A549 (cell line): Measurements from ENCODE around the gene ELAC2. TPM values are rescaled to one million over a fixed set of nuclear protein-coding genes. Genes with fewer than 3 reads are reported as not detected.

Experiments
- ATAC-seq, 2 experiments: fragments of 200-7000 bp in 1 of 2; fragments of >200 bp in 1 of 2; cut with Nextera tagmentation in 1 of 2; cut with Tn5 transposase in 1 of 2; 3 replicates each; pipeline versions ENCODE4 v1.8.0 to v1.9.1; 2018 to 2020; ENCODE audit warnings: mild to moderate bottlenecking in 1 of 2, moderate library complexity in 1 of 2
- CTCF ChIA-PET: fragments of 300-600 bp; sonication (Branson Sonifier 250); formaldehyde crosslinking; extraction: SDS; loops from one replicate; lab custom pipeline; 2021; ENCODE audit warnings: antibody characterized with exemption, inconsistent platforms; lab: Yijun Ruan, JAX
- POLR2A ChIA-PET: fragments of 350-600 bp; formaldehyde crosslinking; extraction: SDS; loops from one replicate; lab custom pipeline; 2021; ENCODE audit warnings: antibody characterized with exemption, inconsistent platforms; lab: Yijun Ruan, JAX
- DNase-seq, 2 experiments: peaks; one replicate each; pipeline versions ENCODE4 v3.0.0 to v3.0.0-alpha.2; 2011 to 2016; ENCODE audit warnings: low read depth in 1 of 2, low spot score in 1 of 2
- FAIRE-seq: peaks from 2 replicates; lab custom pipeline; 2011; peaks lifted over from hg19 to GRCh38; lab: Jason Lieb, UNC
- H3K27ac ChIP-seq, 2 experiments: fragments of >200 bp; sonication (Bioruptor Twin); formaldehyde crosslinking; 3 replicates each; pipeline ENCODE4 v1.5.1; 2016 to 2017
- H3K4me1 ChIP-seq: fragments of >200 bp; sonication (Bioruptor Twin); formaldehyde crosslinking; 3 replicates; pipeline ENCODE4 v1.6.1; 2016
- H3K4me2 ChIP-seq: fragments of >200 bp; sonication (Bioruptor Twin); formaldehyde crosslinking; 3 replicates; pipeline ENCODE4 v1.6.1; 2016
- H3K4me3 ChIP-seq: fragments of >200 bp; sonication (Bioruptor Twin); formaldehyde crosslinking; 3 replicates; pipeline ENCODE4 v1.5.1; 2016
- H3K9me3 ChIP-seq: fragments of >200 bp; sonication (Bioruptor Twin); formaldehyde crosslinking; 3 replicates; pipeline ENCODE4 v1.6.1; 2016
- ATOH8 ChIP-seq: fragments of 250-450 bp; sonication (Bioruptor Pico); IDR thresholded peaks from 2 replicates; pipeline ENCODE4 v1.5.0; 2020; ENCODE audit warnings: low read depth, mild to moderate bottlenecking, moderate library complexity
- BHLHE40 ChIP-seq: IDR thresholded peaks from 2 replicates; pipeline ENCODE4 v1.6.1; 2012; ENCODE audit warnings: low read depth, low read length, inconsistent platforms
- CEBPB ChIP-seq, 2 experiments: fragments of >200 bp in 1 of 2; sonication (Bioruptor Twin) in 1 of 2; formaldehyde crosslinking in 1 of 2; IDR thresholded peaks; 2 replicates each; pipeline ENCODE4 v1.6.1; 2012 to 2016
- CHD4 ChIP-seq: fragments of 200-600 bp; sonication (generic); IDR thresholded peaks from 2 replicates; pipeline ENCODE4 v1.6.1; 2016; ENCODE audit warnings: antibody characterized with exemption, mild to moderate bottlenecking, borderline replicate concordance
- CTCF ChIP-seq: fragments of >200 bp; sonication (Bioruptor Twin); formaldehyde crosslinking; IDR thresholded peaks from 3 replicates; pipeline ENCODE4 v1.5.1; 2016
- EHF ChIP-seq: fragments of 250-450 bp; sonication (Bioruptor Pico); IDR thresholded peaks from 2 replicates; pipeline ENCODE4 v1.5.0; 2020; ENCODE audit warnings: mild to moderate bottlenecking
- GATA3 ChIP-seq: IDR thresholded peaks from 2 replicates; pipeline ENCODE4 v1.6.1; 2012; ENCODE audit warnings: borderline replicate concordance
- HMGXB4 ChIP-seq: fragments of 250-450 bp; sonication (Bioruptor Pico); IDR thresholded peaks from 2 replicates; pipeline ENCODE4 v1.5.0; 2021; ENCODE audit warnings: mild to moderate bottlenecking, moderate library complexity, borderline replicate concordance
- HOXA7 ChIP-seq: fragments of 250-450 bp; sonication (Bioruptor Pico); IDR thresholded peaks from 2 replicates; pipeline ENCODE4 v1.5.0; 2020; ENCODE audit warnings: mild to moderate bottlenecking, moderate library complexity
- KDM1A ChIP-seq: fragments of 200-600 bp; sonication (generic); IDR thresholded peaks from 2 replicates; pipeline ENCODE4 v1.6.1; 2016; ENCODE audit warnings: low read depth, mild to moderate bottlenecking
- KDM5A ChIP-seq: fragments of 200-600 bp; sonication (generic); IDR thresholded peaks from 2 replicates; pipeline ENCODE4 v1.6.1; 2016; ENCODE audit warnings: antibody characterized with exemption, mild to moderate bottlenecking
- MAX ChIP-seq: IDR thresholded peaks from 2 replicates; pipeline ENCODE4 v1.6.1; 2012
- MYC ChIP-seq: IDR thresholded peaks from 2 replicates; pipeline ENCODE4 v1.6.1; 2012; ENCODE audit warnings: mild to moderate bottlenecking, inconsistent platforms, low read length, improper control_type of control experiment, borderline replicate concordance
- NFE2L2 ChIP-seq: fragments of 150-350 bp; conservative IDR thresholded peaks from 2 replicates; pipeline ENCODE4 v1.6.1; 2014; ENCODE audit warnings: low read length
- NPAS2 ChIP-seq: fragments of 250-450 bp; sonication (Bioruptor Pico); IDR thresholded peaks from 2 replicates; pipeline ENCODE4 v1.8.0; 2022; ENCODE audit warnings: mild to moderate bottlenecking, moderate library complexity, borderline replicate concordance
- NR3C1 ChIP-seq: fragments of >200 bp; sonication (Bioruptor Twin); formaldehyde crosslinking; IDR thresholded peaks from 3 replicates; pipeline ENCODE4 v1.6.1; 2017
- POLR2A ChIP-seq: IDR thresholded peaks from 2 replicates; pipeline ENCODE4 v1.6.1; 2012; ENCODE audit warnings: mild to moderate bottlenecking, low read length
- RAD21 ChIP-seq, 2 experiments: fragments of >200 bp in 1 of 2; sonication (Bioruptor Twin) in 1 of 2; formaldehyde crosslinking in 1 of 2; IDR thresholded peaks in 1 of 2; conservative IDR thresholded peaks in 1 of 2; 2 replicates in 1 of 2; 3 replicates in 1 of 2; pipeline ENCODE4 v1.6.1; 2012 to 2018; ENCODE audit warnings: inconsistent platforms in 1 of 2
- RARB ChIP-seq: fragments of 250-450 bp; sonication (Bioruptor Pico); IDR thresholded peaks from 2 replicates; pipeline ENCODE4 v1.8.0; 2021; ENCODE audit warnings: mild to moderate bottlenecking, moderate library complexity
- RCOR1 ChIP-seq: fragments of 150-350 bp; IDR thresholded peaks from 2 replicates; pipeline ENCODE4 v1.6.1; 2014; ENCODE audit warnings: antibody characterized with exemption, low read length, low read depth
- RNF2 ChIP-seq: fragments of 200-600 bp; sonication (generic); IDR thresholded peaks from 2 replicates; pipeline ENCODE4 v1.6.1; 2016; ENCODE audit warnings: low read depth, mild to moderate bottlenecking, antibody characterized with exemption, moderate library complexity, borderline replicate concordance
- TFCP2L1 ChIP-seq: fragments of 250-450 bp; sonication (Bioruptor Pico); IDR thresholded peaks from 2 replicates; pipeline ENCODE4 v1.5.0; 2021; ENCODE audit warnings: mild to moderate bottlenecking
- TP53 ChIP-seq: fragments of 250-450 bp; sonication (Bioruptor Pico); IDR thresholded peaks from 2 replicates; pipeline ENCODE4 v1.5.0; 2021; ENCODE audit warnings: mild to moderate bottlenecking, moderate library complexity
- ZFP36 ChIP-seq: fragments of 450-650 bp; IDR thresholded peaks from 2 replicates; pipeline ENCODE4 v1.6.1; 2014; ENCODE audit warnings: borderline replicate concordance; ENCODE audit not compliant: partially characterized antibody
- WGBS: methylation state at CpG from one replicate; pipeline ENCODE4 v1.1.6; 2017; ENCODE audit errors: missing lambda C conversion rate; 5-methylcytosine and 5-hydroxymethylcytosine counted together
- polyA plus RNA-seq, 4 experiments: library from polyadenylated mRNA; depleted of rRNA in 3 of 4; stranded (reverse); fragments of >200 nt; fragmentation: RNase III in 1 of 4; extraction: RNeasy Plus Mini Kit Qiagen cat#74134 plus additional on column Dnase treatment in 1 of 4; gene quantifications; 2 replicates in 3 of 4; 3 replicates in 1 of 4; pipeline ENCODE4 v1.2.3, GENCODE V29; 2011 to 2017
- TF ChIP-seq, protein P1 (sequence below): fragments of 200-600 bp; sonication (generic); IDR thresholded peaks from 2 replicates; pipeline ENCODE4 v1.6.1; 2016; ENCODE audit warnings: antibody characterized with exemption, mild to moderate bottlenecking, moderate library complexity

The ELAC2 gene
- polyA plus RNA-seq, 2 of the 4 experiments (the other 2 are of a cell fraction), result 97.9 to 106 TPM

- 76% methylated on average over 5 of the region's 16 CpGs for WGBS
- H3K27ac ChIP-seq, result no peak overlapping the region
- no peak overlapping the region for H3K4me3 ChIP-seq
- ChIA-PET CTCF (interaction anchor here (0.6 to 2.8 kb wide), 5 partner anchors 13 to 630 kb away, joined by 3 to 7 read pairs (median 5); no protein-coding TSS in a partner anchor), POLR2A (no interaction called here)
- no peaks in the 10 kb centered on the region; the same call in 2 of the 3 replicates for H3K4me1 ChIP-seq
- ATAC-seq, result no peak
- H3K4me2 ChIP-seq, result no peak overlapping the region
- no peak for DNase-seq
- no peaks in the 10 kb centered on the region for H3K9me3 ChIP-seq
- TF ChIP-seq RARB (CRISPR knock-in tag) (no peak), RAD21 (conservative IDR thresholded peaks at IDR 0.05 in 1 of 2, IDR thresholded peaks at IDR 0.05 in 1 of 2) (no peak), NFE2L2 (no peak), TFCP2L1 (CRISPR knock-in tag) (no peak), NR3C1 (no peak), BHLHE40 (no peak), ZFP36 (no peak), KDM5A (no peak), HMGXB4 (CRISPR knock-in tag) (no peak), MYC (no peak), NPAS2 (CRISPR knock-in tag) (no peak), TP53 (CRISPR knock-in tag) (no peak), GATA3 (no peak), CTCF (no peak), POLR2A (no peak), RCOR1 (no peak), CEBPB (IDR thresholded peaks at IDR 0.05) (no peak), RNF2 (no peak), CHD4 (no peak)
- no peak for FAIRE-seq
Observed at GRCh38 chr17:12973496-12974004, 44.3 kb downstream of the ELAC2 start.

DNA sequence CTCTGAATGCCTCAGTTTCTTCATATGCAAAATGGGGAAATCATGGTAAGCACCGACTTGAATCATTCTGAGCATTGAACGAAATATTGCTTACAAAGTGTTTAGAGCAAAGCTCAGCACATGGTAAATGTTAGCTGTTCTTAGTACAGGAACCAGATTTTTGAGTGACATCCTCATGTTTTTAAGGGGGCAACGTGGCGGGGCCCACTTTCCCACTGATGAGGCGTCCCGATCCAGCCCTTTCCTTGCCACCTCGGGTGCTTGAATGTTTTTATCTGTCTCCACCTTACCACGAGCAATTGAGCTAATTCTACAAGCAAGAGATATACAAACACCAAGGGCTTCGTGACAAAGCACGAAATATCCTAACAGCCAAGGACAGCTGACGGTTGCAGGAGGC, 49.9 kb downstream of the ELAC2 start:
- ChIA-PET CTCF (interaction anchor here (0.7 to 2.9 kb wide), 2 partner anchors 35 to 787 kb away, joined by 3 to 13 read pairs; no protein-coding TSS in a partner anchor), POLR2A (no interaction called here)
- TF ChIP-seq HMGXB4 (CRISPR knock-in tag), result no peak
- TF ChIP-seq MAX, result no peak
- no peak for TF ChIP-seq HOXA7 (CRISPR knock-in tag)
- TF ChIP-seq ATOH8 (CRISPR knock-in tag), result no peak
- TF ChIP-seq NR3C1, result no peak
- TF ChIP-seq, protein P1, sequence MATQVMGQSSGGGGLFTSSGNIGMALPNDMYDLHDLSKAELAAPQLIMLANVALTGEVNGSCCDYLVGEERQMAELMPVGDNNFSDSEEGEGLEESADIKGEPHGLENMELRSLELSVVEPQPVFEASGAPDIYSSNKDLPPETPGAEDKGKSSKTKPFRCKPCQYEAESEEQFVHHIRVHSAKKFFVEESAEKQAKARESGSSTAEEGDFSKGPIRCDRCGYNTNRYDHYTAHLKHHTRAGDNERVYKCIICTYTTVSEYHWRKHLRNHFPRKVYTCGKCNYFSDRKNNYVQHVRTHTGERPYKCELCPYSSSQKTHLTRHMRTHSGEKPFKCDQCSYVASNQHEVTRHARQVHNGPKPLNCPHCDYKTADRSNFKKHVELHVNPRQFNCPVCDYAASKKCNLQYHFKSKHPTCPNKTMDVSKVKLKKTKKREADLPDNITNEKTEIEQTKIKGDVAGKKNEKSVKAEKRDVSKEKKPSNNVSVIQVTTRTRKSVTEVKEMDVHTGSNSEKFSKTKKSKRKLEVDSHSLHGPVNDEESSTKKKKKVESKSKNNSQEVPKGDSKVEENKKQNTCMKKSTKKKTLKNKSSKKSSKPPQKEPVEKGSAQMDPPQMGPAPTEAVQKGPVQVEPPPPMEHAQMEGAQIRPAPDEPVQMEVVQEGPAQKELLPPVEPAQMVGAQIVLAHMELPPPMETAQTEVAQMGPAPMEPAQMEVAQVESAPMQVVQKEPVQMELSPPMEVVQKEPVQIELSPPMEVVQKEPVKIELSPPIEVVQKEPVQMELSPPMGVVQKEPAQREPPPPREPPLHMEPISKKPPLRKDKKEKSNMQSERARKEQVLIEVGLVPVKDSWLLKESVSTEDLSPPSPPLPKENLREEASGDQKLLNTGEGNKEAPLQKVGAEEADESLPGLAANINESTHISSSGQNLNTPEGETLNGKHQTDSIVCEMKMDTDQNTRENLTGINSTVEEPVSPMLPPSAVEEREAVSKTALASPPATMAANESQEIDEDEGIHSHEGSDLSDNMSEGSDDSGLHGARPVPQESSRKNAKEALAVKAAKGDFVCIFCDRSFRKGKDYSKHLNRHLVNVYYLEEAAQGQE, result no peak
- TF ChIP-seq EHF (CRISPR knock-in tag), result no peak
- no peak for TF ChIP-seq KDM1A
- no peak for TF ChIP-seq RARB (CRISPR knock-in tag)
- DNase-seq (no peak), ATAC-seq (no peak), FAIRE-seq (peak; percentile 76)
- Histone ChIP-seq H3K4me3 (no peak overlapping the region), H3K27ac (no peak overlapping the region), H3K9me3 (no peaks in the 10 kb centered on the region), H3K4me2 (no peak overlapping the region), H3K4me1 (no peaks in the 10 kb centered on the region)
- 56% methylated on average over 11 of the region's 11 CpGs for WGBS
